GM23248 (cell line): Measurements from ENCODE around the gene ZNF695. TPM values are rescaled to one million over a fixed set of nuclear protein-coding genes. Genes with fewer than 3 reads are reported as not detected.
"Not testable (repeated sequence)": the region's sequence is repeated elsewhere in the genome, so short reads cannot be mapped to it uniquely, and the experiment has no call there.

ENCODE experiments used
- DNase-seq: peaks from one replicate; pipeline ENCODE4 v3.0.0-alpha.2; 2015
- H2AFZ ChIP-seq: fragments of 200-600 bp; sonication (generic); 2 replicates; pipeline ENCODE4 v1.6.1; 2016; ENCODE audit warnings: antibody characterized with exemption
- H3F3A ChIP-seq: fragments of 200-600 bp; sonication (generic); 2 replicates; pipeline ENCODE4 v1.6.1; 2016; ENCODE audit warnings: mild to moderate bottlenecking, antibody characterized with exemption, mixed run types; ENCODE audit not compliant: insufficient read depth
- H3K27ac ChIP-seq: fragments of 200-600 bp; sonication (generic); 2 replicates; pipeline ENCODE4 v1.5.1; 2016; ENCODE audit warnings: mild to moderate bottlenecking
- H3K27me3 ChIP-seq: fragments of 200-600 bp; sonication (generic); replicated peaks from 2 replicates; pipeline ENCODE4 v1.6.1; 2016; ENCODE audit warnings: mild to moderate bottlenecking; ENCODE audit not compliant: insufficient read depth
- H3K36me3 ChIP-seq: fragments of 200-600 bp; sonication (generic); 2 replicates; pipeline ENCODE4 v1.6.1; 2016; ENCODE audit warnings: low read depth, mild to moderate bottlenecking
- H3K4me1 ChIP-seq: fragments of 200-600 bp; sonication (generic); 2 replicates; pipeline ENCODE4 v1.6.1; 2016; ENCODE audit warnings: mild to moderate bottlenecking; ENCODE audit not compliant: insufficient read depth
- H3K4me2 ChIP-seq: fragments of 200-600 bp; sonication (generic); one replicate; pipeline ENCODE4 v1.6.1; 2016; ENCODE audit warnings: mild to moderate bottlenecking; ENCODE audit not compliant: unreplicated experiment
- H3K4me3 ChIP-seq: fragments of 200-600 bp; sonication (generic); 2 replicates; pipeline ENCODE4 v1.5.1; 2016; ENCODE audit warnings: mild to moderate bottlenecking
- H3K79me2 ChIP-seq: fragments of 200-600 bp; sonication (generic); 2 replicates; pipeline ENCODE4 v1.6.1; 2016; ENCODE audit warnings: mild to moderate bottlenecking; ENCODE audit not compliant: insufficient read depth
- H3K9ac ChIP-seq: fragments of 200-600 bp; sonication (generic); 2 replicates; pipeline ENCODE4 v1.6.1; 2016; ENCODE audit warnings: mild to moderate bottlenecking
- H3K9me2 ChIP-seq: fragments of 200-600 bp; sonication (generic); 2 replicates; pipeline ENCODE4 v1.6.1; 2016; ENCODE audit warnings: mixed run types, mild to moderate bottlenecking, moderate library complexity; ENCODE audit not compliant: insufficient read depth
- H3K9me3 ChIP-seq: fragments of 200-600 bp; sonication (generic); one replicate; pipeline ENCODE4 v1.6.1; 2017; ENCODE audit warnings: low read depth
- H4K20me1 ChIP-seq: fragments of 200-600 bp; sonication (generic); 2 replicates; pipeline ENCODE4 v1.6.0; 2016; ENCODE audit not compliant: insufficient read depth
- EZH2 ChIP-seq: fragments of 200-600 bp; sonication (generic); IDR thresholded peaks from 2 replicates; pipeline ENCODE4 v1.6.1; 2018; ENCODE audit warnings: antibody characterized with exemption, mild to moderate bottlenecking; ENCODE audit not compliant: insufficient read depth, poor library complexity, severe bottlenecking
- EZH2phosphoT487 ChIP-seq: fragments of 200-600 bp; sonication (generic); IDR thresholded peaks from 2 replicates; pipeline ENCODE4 v1.6.1; 2018; ENCODE audit warnings: antibody characterized with exemption, moderate library complexity, mild to moderate bottlenecking, low read depth; ENCODE audit not compliant: insufficient read depth
- WGBS, 2 experiments: methylation state at CpG; one replicate each; pipeline ENCODE4 v1.1.6; 2015 to 2017; ENCODE audit warnings: low lambda C conversion rate in 2 of 2, low coverage in 1 of 2; ENCODE audit errors: missing lambda C conversion rate in 2 of 2; 5-methylcytosine and 5-hydroxymethylcytosine counted together
- in situ Hi-C: fragments of 300-500 bp; cut with MboI; formaldehyde crosslinking; loops from 2 replicates; pipeline ENCODE4 v1.15.0; 2020
- polyA plus RNA-seq: library from polyadenylated mRNA; unstranded; fragments of >200 nt; fragmentation: Nextera tagmentation; extraction: Ambion mirVana; gene quantifications from 2 replicates; pipeline ENCODE4 v1.2.1, GENCODE V29; 2016
- total RNA-seq: library from RNA; depleted of rRNA; stranded (reverse); fragments of >200 nt; shearing (Covaris generic); gene quantifications from 2 replicates; pipeline ENCODE4 v1.2.3, GENCODE V29; 2014

Gene ZNF695
- total and polyA plus RNA-seq, 2 experiments from 2014 or later: 1.2 to 2.0 TPM

- H3K79me2 ChIP-seq: no peaks in the 10 kb centered on the region
- H2AFZ ChIP-seq: no peak overlapping the region
- no peaks in the 10 kb centered on the region for H3F3A ChIP-seq
- no peaks in the 10 kb centered on the region for H3K9me3 ChIP-seq
- no peak overlapping the region for H3K27ac ChIP-seq
- H3K4me2 ChIP-seq: no peak overlapping the region
- in situ Hi-C loops: no loop called here
- WGBS, 2 experiments: 30 to 72% methylated on average over 2 to 6 of the region's 6 CpGs
- H3K36me3 ChIP-seq: no peaks in the 10 kb centered on the region
- H3K9me2 ChIP-seq: no peaks in the 10 kb centered on the region
- TF ChIP-seq EZH2phosphoT487 (no peak), EZH2 (no peak)
- H3K4me3 ChIP-seq: no peak overlapping the region
- no peaks in the 10 kb centered on the region for H3K4me1 ChIP-seq
- no peaks in the 10 kb centered on the region for H3K27me3 ChIP-seq
- H3K9ac ChIP-seq: no peak overlapping the region
- no peaks in the 10 kb centered on the region for H4K20me1 ChIP-seq
- no peak for DNase-seq
Observed at GRCh38 chr1:247013391-247013790, 5.5 kb upstream of the ZNF695 start.

- in situ Hi-C loops: no loop called here
- Histone ChIP-seq H3K4me3 (peak overlapping the region; percentile 95), H3K9me3 (no peaks in the 10 kb centered on the region), H3K9ac (peak overlapping the region; percentile 84), H4K20me1 (no peaks in the 10 kb centered on the region), H2AFZ (peak overlapping the region; percentile 96), H3K4me1 (no peaks in the 10 kb centered on the region), H3F3A (no peaks in the 10 kb centered on the region), H3K4me2 (peak overlapping the region; percentile 83), H3K27me3 (no peaks in the 10 kb centered on the region), H3K79me2 (peaks cover 7% of the 10 kb centered on the region; the same call in 1 of the 2 replicates), H3K27ac (no peak overlapping the region), H3K9me2 (no peaks in the 10 kb centered on the region), H3K36me3 (no peaks in the 10 kb centered on the region)
- TF ChIP-seq EZH2: no peak
- no peak for TF ChIP-seq EZH2phosphoT487
- peak; percentile 3 for DNase-seq
- WGBS, 2 experiments: 78 to 82% methylated on average over 13 of the region's 13 CpGs
Observed at GRCh38 chr1:247008406-247008799, 546 bp upstream of the ZNF695 start.

GRCh38 chr1:247004081-247004480 lies 3.8 kb downstream of the ZNF695 start:
- H3K9me2 ChIP-seq, H3K4me3 ChIP-seq, DNase-seq, H3K36me3 ChIP-seq, H3K4me1 ChIP-seq, H3K27ac ChIP-seq, H3K9ac ChIP-seq, in situ Hi-C loops, H3K4me2 ChIP-seq, H2AFZ ChIP-seq, H3K79me2 ChIP-seq, H3K9me3 ChIP-seq, H4K20me1 ChIP-seq, H3F3A ChIP-seq, H3K27me3 ChIP-seq: not testable (repeated sequence)
- 90 to 93% methylated on average over 6 of the region's 6 CpGs for WGBS, 2 experiments

- H4K20me1 ChIP-seq: no peaks in the 10 kb centered on the region
- peaks cover 10% of the 10 kb centered on the region for H3K9me3 ChIP-seq
- H3K27ac ChIP-seq: no peak overlapping the region
- H3K4me1 ChIP-seq: no peaks in the 10 kb centered on the region
- no peaks in the 10 kb centered on the region for H3K9me2 ChIP-seq
- H3K4me2 ChIP-seq: no peak overlapping the region
- 69 to 85% methylated on average over 2 of the region's 2 CpGs for WGBS, 2 experiments
- no peak for DNase-seq
- 0 out of 2 replicates have a peak, but pooled peaks cover 10% of the 10 kb centered on the region for H3F3A ChIP-seq
- H2AFZ ChIP-seq: no peak overlapping the region
- H3K9ac ChIP-seq: no peak overlapping the region
- H3K27me3 ChIP-seq: no peaks in the 10 kb centered on the region
- H3K36me3 ChIP-seq: peaks cover 16% of the 10 kb centered on the region; the same call in 1 of the 2 replicates
- in situ Hi-C loops: no loop called here
- no peaks in the 10 kb centered on the region for H3K79me2 ChIP-seq
- no peak for TF ChIP-seq EZH2
- no peak for TF ChIP-seq EZH2phosphoT487
- no peak overlapping the region for H3K4me3 ChIP-seq
Observed at GRCh38 chr1:246989901-246990300, 18.0 kb downstream of the ZNF695 start.

- TF ChIP-seq EZH2 (no peak), EZH2phosphoT487 (no peak)
Observed at GRCh38 chr1:246988316-246988715, 19.5 kb downstream of the ZNF695 start.

More at GRCh38 chr1:246988316-246988715, 19.5 kb downstream of the ZNF695 start:
- H3K79me2 ChIP-seq: no peaks in the 10 kb centered on the region
- H3K9me3 ChIP-seq: peaks cover 15% of the 10 kb centered on the region
- H2AFZ ChIP-seq: no peak overlapping the region
- H3K4me3 ChIP-seq: no peak overlapping the region
- no peak overlapping the region for H3K27ac ChIP-seq
- no peak overlapping the region for H3K4me2 ChIP-seq
- H3K36me3 ChIP-seq: peaks cover 19% of the 10 kb centered on the region; the same call in 1 of the 2 replicates
- H3K27me3 ChIP-seq: no peaks in the 10 kb centered on the region
- no peaks in the 10 kb centered on the region for H3K4me1 ChIP-seq
- in situ Hi-C loops: no loop called here
- 0 out of 2 replicates have a peak, but pooled peaks cover 10% of the 10 kb centered on the region for H3F3A ChIP-seq
- no peaks in the 10 kb centered on the region for H3K9me2 ChIP-seq
- no peak for DNase-seq
- no peak overlapping the region for H3K9ac ChIP-seq
- 87 to 90% methylated on average over 4 of the region's 4 CpGs for WGBS, 2 experiments
- no peaks in the 10 kb centered on the region for H4K20me1 ChIP-seq
